ENCODE data around the gene RRBP1. TPM values are rescaled to one million over a fixed set of nuclear protein-coding genes. Genes with fewer than 3 reads are reported as not detected.

Gene RRBP1
- total RNA-seq, 1 donor from 2014 or later, result 101 TPM

DNA sequence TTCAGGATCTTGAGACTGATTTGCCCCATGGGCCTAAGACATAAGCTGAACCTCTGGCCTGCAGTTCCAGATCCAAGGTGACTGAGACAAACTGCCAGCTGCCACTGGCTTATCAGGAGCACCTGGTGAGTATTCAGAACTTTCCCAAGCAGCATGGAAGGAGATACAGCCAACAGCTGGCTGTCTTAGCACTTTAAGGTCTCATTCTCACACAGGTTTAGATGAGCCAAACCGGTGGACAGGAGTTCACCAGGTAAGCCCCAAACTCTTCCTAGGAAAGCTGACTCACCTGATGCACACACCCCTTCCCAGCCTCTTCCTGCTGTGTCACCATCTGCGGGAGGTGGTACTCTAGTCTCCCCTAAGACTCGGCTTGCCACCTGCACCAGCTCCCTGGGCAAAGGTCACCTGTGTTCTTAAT is 17.9 kb upstream of the RRBP1 start, which contains the start of gene BANF2:
Gene BANF2 (plus strand): TSS at position 36 of the 421 bp plus-strand sequence. CDS start 25,060 bp downstream, outside the sequence.
- Histone ChIP-seq H3K9me3 (no peaks in the 10 kb centered on the region), H3K4me1 (no peaks in the 10 kb centered on the region), H3K27me3 (no peaks in the 10 kb centered on the region), H3K36me3 (no peaks in the 10 kb centered on the region), H3K4me3 (no peak within 1 kb of the TSS), H3K27ac (no peak within 1 kb of the TSS)
- TF ChIP-seq, protein P1, sequence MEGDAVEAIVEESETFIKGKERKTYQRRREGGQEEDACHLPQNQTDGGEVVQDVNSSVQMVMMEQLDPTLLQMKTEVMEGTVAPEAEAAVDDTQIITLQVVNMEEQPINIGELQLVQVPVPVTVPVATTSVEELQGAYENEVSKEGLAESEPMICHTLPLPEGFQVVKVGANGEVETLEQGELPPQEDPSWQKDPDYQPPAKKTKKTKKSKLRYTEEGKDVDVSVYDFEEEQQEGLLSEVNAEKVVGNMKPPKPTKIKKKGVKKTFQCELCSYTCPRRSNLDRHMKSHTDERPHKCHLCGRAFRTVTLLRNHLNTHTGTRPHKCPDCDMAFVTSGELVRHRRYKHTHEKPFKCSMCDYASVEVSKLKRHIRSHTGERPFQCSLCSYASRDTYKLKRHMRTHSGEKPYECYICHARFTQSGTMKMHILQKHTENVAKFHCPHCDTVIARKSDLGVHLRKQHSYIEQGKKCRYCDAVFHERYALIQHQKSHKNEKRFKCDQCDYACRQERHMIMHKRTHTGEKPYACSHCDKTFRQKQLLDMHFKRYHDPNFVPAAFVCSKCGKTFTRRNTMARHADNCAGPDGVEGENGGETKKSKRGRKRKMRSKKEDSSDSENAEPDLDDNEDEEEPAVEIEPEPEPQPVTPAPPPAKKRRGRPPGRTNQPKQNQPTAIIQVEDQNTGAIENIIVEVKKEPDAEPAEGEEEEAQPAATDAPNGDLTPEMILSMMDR (IDR thresholded peaks at IDR 0.05), result no peak
- DNase-seq (ENCODE audit: low spot score in 2 of 2), result no peak
- intact Hi-C loops (cut with DNase I), result no loop called here

DNA sequence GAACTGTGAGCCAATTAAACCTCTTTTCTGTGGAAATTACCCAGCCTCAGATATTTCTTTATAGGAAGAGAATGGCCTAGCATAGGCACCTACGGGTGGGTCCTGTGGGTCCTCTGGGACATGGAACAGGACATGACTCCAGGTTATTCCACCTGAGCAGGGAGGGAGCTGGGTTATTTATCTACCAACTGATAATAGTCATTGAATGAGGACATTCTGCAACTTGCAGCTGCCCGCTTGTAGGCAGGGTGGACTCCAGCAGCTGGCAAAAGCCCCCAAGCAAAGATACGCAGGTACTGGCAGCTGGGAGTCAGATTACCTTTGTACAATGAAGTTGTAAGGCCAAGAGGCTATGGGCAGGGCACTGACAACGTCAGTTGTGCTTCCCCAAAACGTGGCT is 16.3 kb upstream of the RRBP1 start:
- Histone ChIP-seq H3K9me3 (no peaks in the 10 kb centered on the region), H3K4me3 (no peak overlapping the region), H3K27me3 (no peaks in the 10 kb centered on the region), H3K4me1 (peaks cover 0 to 2% of the 10 kb centered on the region in 2 donors), H3K36me3 (no peaks in the 10 kb centered on the region), H3K27ac (no peak overlapping the region)
- intact Hi-C loops (cut with DNase I), result no loop called here
- TF ChIP-seq, protein P1 (IDR thresholded peaks at IDR 0.05), result no peak
- DNase-seq (ENCODE audit: low spot score in 2 of 2), result no peak

- H3K27me3 ChIP-seq, result no peaks in the 10 kb centered on the region
- no peaks in the 10 kb centered on the region for H3K36me3 ChIP-seq
- intact Hi-C loops (cut with DNase I), result no loop called here
- no peaks in the 10 kb centered on the region for H3K9me3 ChIP-seq
- no peak overlapping the region for H3K4me3 ChIP-seq
- TF ChIP-seq, protein P1 (IDR thresholded peaks at IDR 0.05), result no peak
- H3K4me1 ChIP-seq, result peaks cover 0 to 2% of the 10 kb centered on the region in 2 donors
- no peak overlapping the region for H3K27ac ChIP-seq
- no peak for DNase-seq (ENCODE audit: low spot score in 2 of 2)
Measured at GRCh38 chr20:17697171-17697570, 15.1 kb upstream of the RRBP1 start.

GRCh38 chr20:17696287-17696686 is 14.2 kb upstream of the RRBP1 start:
- DNase-seq (ENCODE audit: low spot score in 2 of 2), result no peak
- intact Hi-C loops (cut with DNase I), result no loop called here
- H3K27ac ChIP-seq, result no peak overlapping the region

DNA sequence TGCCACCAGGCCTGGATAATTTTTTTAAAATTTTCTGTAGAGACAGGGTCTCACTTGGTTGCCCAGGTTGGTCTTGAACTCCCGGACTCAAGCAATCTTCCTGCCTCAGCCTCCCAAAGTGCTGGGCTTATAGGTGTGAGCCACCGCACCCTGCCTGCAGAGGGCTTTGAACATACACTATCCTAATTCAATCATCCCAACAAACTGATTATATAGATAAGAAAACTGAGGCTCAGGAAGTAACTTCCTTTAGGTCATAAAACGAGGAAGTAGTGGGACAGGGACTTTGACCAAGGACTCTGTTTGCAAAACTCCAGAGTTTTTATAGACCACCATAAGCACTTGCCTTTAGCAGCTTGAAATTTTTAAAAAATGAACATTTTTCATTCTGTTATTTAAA is 12.7 kb upstream of the RRBP1 start:
- no peak for DNase-seq (ENCODE audit: low spot score in 2 of 2)
- Histone ChIP-seq H3K27me3 (no peaks in the 10 kb centered on the region), H3K4me3 (no peak overlapping the region), H3K4me1 (peaks cover 0 to 2% of the 10 kb centered on the region in 2 donors), H3K27ac (no peak overlapping the region), H3K36me3 (no peaks in the 10 kb centered on the region), H3K9me3 (no peaks in the 10 kb centered on the region)
- TF ChIP-seq, protein P1 (IDR thresholded peaks at IDR 0.05), result no peak
- intact Hi-C loops (cut with DNase I), result no loop called here

More at GRCh38 chr20:17696287-17696686, 14.2 kb upstream of the RRBP1 start:
- peaks cover 0 to 2% of the 10 kb centered on the region in 2 donors for H3K4me1 ChIP-seq
- no peaks in the 10 kb centered on the region for H3K9me3 ChIP-seq
- H3K36me3 ChIP-seq, result no peaks in the 10 kb centered on the region
- TF ChIP-seq, protein P1 (IDR thresholded peaks at IDR 0.05), result no peak
- no peaks in the 10 kb centered on the region for H3K27me3 ChIP-seq
- no peak overlapping the region for H3K4me3 ChIP-seq
